Natural killer cell (primary cell): Measurements from ENCODE around the gene SEZ6L2. TPM values are rescaled to one million over a fixed set of nuclear protein-coding genes. Genes with fewer than 3 reads are reported as not detected.

ENCODE experiments used
- ATAC-seq, 3 donors: fragments of 150-1000 bp in 2 of 3; fragments of 200-7000 bp in 1 of 3; cut with Tn5 transposase; 1 replicate in 1 of 3; 2 replicates in 2 of 3; pipeline ENCODE4 v1.10.0; 2021; ENCODE audit warnings: mild to moderate bottlenecking in 2 of 3, moderate library complexity in 2 of 3
- DNase-seq, 2 donors: peaks; one replicate each; pipeline versions ENCODE4 v3.0.0 to v3.0.0-alpha.2; 2013 to 2021; ENCODE audit warnings: mixed read lengths in 1 of 2
- H3K27ac ChIP-seq: one replicate; pipeline ENCODE4 v1.5.1; 2013; ENCODE audit warnings: mild to moderate bottlenecking, low read length
- H3K27me3 ChIP-seq: one replicate; pipeline ENCODE4 v1.6.1; 2013; ENCODE audit warnings: low read length; ENCODE audit not compliant: control insufficient read depth, insufficient read depth
- H3K36me3 ChIP-seq: one replicate; pipeline ENCODE4 v1.6.1; 2013; ENCODE audit warnings: low read length; ENCODE audit not compliant: control insufficient read depth, insufficient read depth
- H3K4me1 ChIP-seq: one replicate; pipeline ENCODE4 v1.6.1; 2013; ENCODE audit warnings: low read length; ENCODE audit not compliant: control insufficient read depth, insufficient read depth
- H3K4me3 ChIP-seq: one replicate; pipeline ENCODE4 v1.5.1; 2013; ENCODE audit warnings: low read length
- H3K9me3 ChIP-seq: one replicate; pipeline ENCODE4 v1.6.1; 2013; ENCODE audit warnings: low read length; ENCODE audit not compliant: control insufficient read depth, insufficient read depth
- H3K27ac Mint-ChIP-seq, 2 donors: one replicate each; pipeline ENCODE4 v1.8.0; 2022; ENCODE audit warnings: mild to moderate bottlenecking in 2 of 2, mixed read lengths in 2 of 2, moderate library complexity in 1 of 2
- H3K27me3 Mint-ChIP-seq, 2 donors: one replicate each; pipeline ENCODE4 v1.8.0; 2022; ENCODE audit warnings: low read depth in 2 of 2, mixed read lengths in 2 of 2
- H3K36me3 Mint-ChIP-seq: one replicate; pipeline ENCODE4 v1.8.0; 2022; ENCODE audit warnings: mixed read lengths
- H3K4me1 Mint-ChIP-seq, 2 donors: one replicate each; pipeline ENCODE4 v1.8.0; 2022; ENCODE audit warnings: mixed read lengths in 2 of 2
- H3K4me3 Mint-ChIP-seq: one replicate; pipeline ENCODE4 v1.8.0; 2022; ENCODE audit warnings: mild to moderate bottlenecking, moderate library complexity, mixed read lengths
- H3K9me3 Mint-ChIP-seq, 2 donors: one replicate each; pipeline ENCODE4 v1.8.0; 2022; ENCODE audit warnings: mixed read lengths in 2 of 2
- WGBS: methylation state at CpG from one replicate; pipeline ENCODE4 v1.1.7; 2013; ENCODE audit warnings: missing lambda C conversion rate; ENCODE audit not compliant: insufficient coverage; 5-methylcytosine and 5-hydroxymethylcytosine counted together
- intact Hi-C: fragments of 100-400 bp; cut with micrococcal nuclease; formaldehyde crosslinking; loops from one replicate; pipeline ENCODE4 v1.14.2; 2022
- total RNA-seq, 4 donors: library from RNA; stranded (reverse); fragments of 120-200 nt in 1 of 4; gene quantifications; one replicate each; pipeline versions ENCODE4 v1.2.3 to v1.2.4, GENCODE V29; 2013 to 2022
- TF ChIP-seq, protein P1 (sequence below): fragments of 200-600 bp; IDR thresholded peaks from one replicate; pipeline ENCODE4 v1.8.0; 2022; ENCODE audit warnings: antibody characterized with exemption

The SEZ6L2 gene
- total RNA-seq, 3 donors from 2014 or later (not counting 1 experiment from before 2014, with no cell fraction given), result 0.14 TPM; not detected in 2

DNA sequence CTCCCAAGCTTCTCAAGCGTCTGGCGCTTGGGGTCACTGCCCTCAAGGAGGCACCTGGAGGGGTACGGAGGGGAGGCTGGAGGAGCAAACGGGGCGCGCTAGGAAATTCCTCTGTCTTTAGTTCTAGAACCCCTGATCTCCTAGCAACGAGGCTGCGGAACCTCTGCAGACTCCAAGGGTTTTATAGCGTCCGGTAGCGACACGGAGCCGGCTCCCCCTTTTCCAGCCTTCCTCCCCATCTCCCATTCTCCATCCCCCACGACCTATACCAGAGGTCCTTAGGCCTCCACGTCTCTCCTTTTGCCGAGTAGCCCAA is 35.7 kb downstream of the SEZ6L2 start:
- no peak for DNase-seq
- H3K4me3 Mint-ChIP-seq, result peak overlapping the region; percentile 91
- H3K27me3 ChIP-seq, result no peaks in the 10 kb centered on the region
- no peaks in the 10 kb centered on the region for H3K36me3 Mint-ChIP-seq
- H3K4me1 Mint-ChIP-seq, result peaks cover 18 to 29% of the 10 kb centered on the region in 2 donors
- no peaks in the 10 kb centered on the region for H3K9me3 Mint-ChIP-seq
- H3K9me3 ChIP-seq, result no peaks in the 10 kb centered on the region
- peaks cover 0 to 4% of the 10 kb centered on the region in 2 donors for H3K27me3 Mint-ChIP-seq
- ATAC-seq, result no peak
- H3K36me3 ChIP-seq, result peaks cover 19% of the 10 kb centered on the region
- 41% methylated on average over 16 of the region's 16 CpGs for WGBS
- peak overlapping the region; percentile 95 to 99 for H3K27ac Mint-ChIP-seq
- peak overlapping the region; percentile 88 for H3K27ac ChIP-seq
- TF ChIP-seq, protein P1, sequence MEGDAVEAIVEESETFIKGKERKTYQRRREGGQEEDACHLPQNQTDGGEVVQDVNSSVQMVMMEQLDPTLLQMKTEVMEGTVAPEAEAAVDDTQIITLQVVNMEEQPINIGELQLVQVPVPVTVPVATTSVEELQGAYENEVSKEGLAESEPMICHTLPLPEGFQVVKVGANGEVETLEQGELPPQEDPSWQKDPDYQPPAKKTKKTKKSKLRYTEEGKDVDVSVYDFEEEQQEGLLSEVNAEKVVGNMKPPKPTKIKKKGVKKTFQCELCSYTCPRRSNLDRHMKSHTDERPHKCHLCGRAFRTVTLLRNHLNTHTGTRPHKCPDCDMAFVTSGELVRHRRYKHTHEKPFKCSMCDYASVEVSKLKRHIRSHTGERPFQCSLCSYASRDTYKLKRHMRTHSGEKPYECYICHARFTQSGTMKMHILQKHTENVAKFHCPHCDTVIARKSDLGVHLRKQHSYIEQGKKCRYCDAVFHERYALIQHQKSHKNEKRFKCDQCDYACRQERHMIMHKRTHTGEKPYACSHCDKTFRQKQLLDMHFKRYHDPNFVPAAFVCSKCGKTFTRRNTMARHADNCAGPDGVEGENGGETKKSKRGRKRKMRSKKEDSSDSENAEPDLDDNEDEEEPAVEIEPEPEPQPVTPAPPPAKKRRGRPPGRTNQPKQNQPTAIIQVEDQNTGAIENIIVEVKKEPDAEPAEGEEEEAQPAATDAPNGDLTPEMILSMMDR, result no peak
- H3K4me3 ChIP-seq, result no peak overlapping the region
- H3K4me1 ChIP-seq, result peaks cover 26% of the 10 kb centered on the region
- intact Hi-C loops, result loop anchor here (1.0 to 5.0 kb wide), 4 partner anchors 46 to 161 kb away; partner anchors contain the start of genes INO80E and PAGR1

DNA sequence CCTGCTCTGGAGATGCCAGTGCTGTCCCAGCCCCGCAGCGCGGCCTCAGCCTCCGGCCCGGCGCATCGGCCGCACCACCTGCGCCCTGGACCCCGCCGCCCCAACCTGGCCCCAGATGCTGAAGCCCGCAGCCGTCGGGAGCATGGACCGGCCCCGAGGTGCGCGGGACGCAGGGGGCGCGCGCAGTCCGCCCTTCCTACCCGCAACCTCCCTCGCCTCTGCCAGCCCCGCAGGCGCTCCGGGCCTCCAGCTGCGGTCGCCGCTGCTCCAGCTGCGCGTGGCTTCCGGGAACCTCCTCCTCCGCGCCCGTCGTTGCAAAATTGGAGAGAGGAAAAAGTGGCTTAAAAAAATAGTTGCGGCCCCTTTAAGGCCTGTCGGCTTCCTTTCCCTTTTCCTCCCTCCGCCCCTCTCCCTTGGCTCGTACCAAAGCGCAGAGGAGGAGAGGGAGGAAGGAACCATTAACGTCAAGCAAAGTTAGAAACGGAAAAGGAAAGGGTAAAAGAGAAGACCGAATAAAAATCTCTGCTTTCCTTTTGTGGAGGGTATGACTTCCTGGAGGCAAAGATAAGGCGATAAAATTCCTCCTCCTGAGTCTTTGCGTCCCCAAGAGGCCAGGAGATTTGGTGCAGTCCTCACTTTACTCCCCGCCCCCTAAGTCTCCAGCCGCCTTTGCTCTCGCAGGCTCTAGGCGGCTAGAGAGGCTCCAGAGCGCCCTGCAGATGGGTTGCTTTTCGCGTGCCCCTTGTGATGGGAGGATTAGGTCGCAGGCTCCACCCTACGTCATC is 36.3 kb downstream of the SEZ6L2 start, which contains the start of gene CDIPT:
CDIPT (minus strand) TSS at position 343 of the 785 bp plus-strand sequence. CDS start 369 bp downstream, outside the sequence.
- peak within 1 kb of the TSS; percentile 88 for H3K27ac ChIP-seq
- peak within 1 kb of the TSS; percentile 72 for H3K4me3 ChIP-seq
- Mint-ChIP-seq H3K4me3 (peak within 1 kb of the TSS; percentile 91), H3K9me3 (no peaks in the 10 kb centered on the region), H3K27me3 (peaks cover 0 to 4% of the 10 kb centered on the region in 2 donors), H3K27ac (peak within 1 kb of the TSS; percentile 95 to 99), H3K36me3 (no peaks in the 10 kb centered on the region), H3K4me1 (peaks cover 18 to 29% of the 10 kb centered on the region in 2 donors)
- intact Hi-C loops, result loop anchor here (1.0 to 5.0 kb wide), 4 partner anchors 46 to 161 kb away; partner anchors contain the start of genes INO80E and PAGR1
- H3K27me3 ChIP-seq, result no peaks in the 10 kb centered on the region
- H3K4me1 ChIP-seq, result peaks cover 26% of the 10 kb centered on the region
- no peaks in the 10 kb centered on the region for H3K9me3 ChIP-seq
- WGBS, result under 1% methylated on average over 45 of the region's 57 CpGs
- ATAC-seq (peak; percentile 97 to 99 (median 97)), DNase-seq (peak; percentile 88 to 98)
- peaks cover 23% of the 10 kb centered on the region for H3K36me3 ChIP-seq
- TF ChIP-seq, protein P1, result peak; percentile 51

DNA sequence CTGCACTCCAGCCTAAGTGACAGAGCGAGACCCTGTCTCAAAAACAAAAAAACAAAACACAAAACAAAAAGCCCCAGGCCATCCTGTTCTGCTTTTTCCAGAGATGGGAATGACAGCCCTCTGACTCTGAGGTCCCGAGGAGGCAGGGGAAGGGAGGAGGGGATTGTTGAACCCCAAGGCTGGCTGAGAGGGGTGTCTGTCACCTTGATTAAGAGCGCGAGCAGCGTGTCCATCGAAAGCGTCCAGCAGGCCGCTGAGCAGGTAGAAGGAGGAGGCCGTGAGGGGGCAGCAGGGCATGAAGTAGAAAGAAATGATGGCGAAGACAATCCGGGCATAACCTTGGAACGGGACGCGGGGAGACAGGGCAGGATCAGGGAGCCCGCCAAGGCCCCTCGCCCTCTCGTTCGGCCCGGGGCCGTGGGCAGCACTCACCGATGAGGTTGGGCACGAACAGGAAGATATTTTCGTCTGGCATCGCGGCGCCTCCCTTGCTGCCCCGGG is 36.9 kb downstream of the SEZ6L2 start:
- DNase-seq (no peak), ATAC-seq (no peak)
- H3K9me3 ChIP-seq, result no peaks in the 10 kb centered on the region
- no peaks in the 10 kb centered on the region for H3K9me3 Mint-ChIP-seq
- intact Hi-C loops, result loop anchor here (2.0 to 5.0 kb wide), 3 partner anchors 45 to 160 kb away; partner anchors contain the start of gene PAGR1
- H3K36me3 Mint-ChIP-seq, result no peaks in the 10 kb centered on the region
- H3K36me3 ChIP-seq, result peaks cover 23% of the 10 kb centered on the region
- H3K27ac Mint-ChIP-seq, result peak overlapping the region; percentile 95 to 99
- TF ChIP-seq, protein P1, result no peak
- H3K4me3 ChIP-seq, result peak overlapping the region; percentile 72
- peak overlapping the region; percentile 91 for H3K4me3 Mint-ChIP-seq
- no peaks in the 10 kb centered on the region for H3K27me3 ChIP-seq
- H3K27ac ChIP-seq, result no peak overlapping the region
- peaks cover 26% of the 10 kb centered on the region for H3K4me1 ChIP-seq
- H3K27me3 Mint-ChIP-seq, result no peaks in the 10 kb centered on the region
- peaks cover 18 to 29% of the 10 kb centered on the region in 2 donors for H3K4me1 Mint-ChIP-seq
- under 1% methylated on average over 26 of the region's 27 CpGs for WGBS
